GM18867 (cell line): ENCODE data around the gene C3orf62.

Source experiments
- ATAC-seq: cut with Tn5 transposase; IDR thresholded peaks from one replicate; pipeline ENCODE4 v1.9.1; 2021; ENCODE audit warnings: mild to moderate bottlenecking, moderate library complexity; ENCODE audit not compliant: unreplicated experiment

The C3orf62 gene

GRCh38 chr3:49276475-49277382 lies at the start of gene C3orf62:
TSS of gene C3orf62 (minus strand) at chr3:49277232. CDS start at chr3:49276872, 360 bp downstream.
- peak; percentile 64 for ATAC-seq

- no peak for ATAC-seq
Observed at GRCh38 chr3:49324768-49325167, 47.7 kb upstream of the C3orf62 start.

GRCh38 chr3:49316696-49317457 lies 39.8 kb upstream of the C3orf62 start:
- ATAC-seq, result no peak

DNA sequence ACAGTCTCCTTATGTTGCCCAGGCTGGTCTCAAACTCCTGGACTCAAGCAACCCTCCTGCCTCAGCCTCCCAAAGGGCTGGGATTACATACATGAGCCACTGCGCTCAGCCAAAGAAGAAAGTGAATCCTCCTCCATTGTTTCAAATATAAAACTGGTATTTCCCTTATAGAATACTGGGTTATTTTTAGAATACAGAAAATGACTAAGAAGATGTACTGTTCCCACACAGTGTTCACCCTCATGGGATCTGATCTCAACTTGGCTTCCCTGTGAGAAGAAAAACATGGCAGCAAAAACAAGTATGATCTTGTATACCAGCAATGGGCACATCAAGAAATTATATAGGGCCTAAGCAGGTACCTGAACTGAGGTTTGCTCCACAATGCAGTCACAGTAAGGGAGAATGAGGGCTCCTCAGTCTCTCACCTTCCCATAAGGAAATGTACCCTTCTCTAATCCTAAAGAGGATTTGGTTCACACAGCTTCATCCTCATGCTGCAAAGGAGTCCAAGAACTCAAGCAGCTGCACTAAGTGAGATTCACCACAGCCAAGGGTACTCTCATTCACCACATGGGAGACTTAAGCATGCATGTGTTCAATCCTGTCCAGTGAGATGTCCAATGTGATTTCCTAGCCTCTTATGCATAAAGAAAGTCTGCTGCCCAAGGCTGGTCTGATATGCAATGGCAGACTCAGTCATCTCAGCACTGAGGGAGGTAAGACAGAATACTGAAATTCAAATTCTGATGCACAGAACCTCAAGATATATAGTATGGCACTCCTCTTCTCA lies 37.1 kb upstream of the C3orf62 start:
- ATAC-seq, result no peak

GRCh38 chr3:49311283-49311682 lies 34.3 kb upstream of the C3orf62 start:
- no peak for ATAC-seq

GRCh38 chr3:49310677-49311076 lies 33.6 kb upstream of the C3orf62 start:
- no peak for ATAC-seq

DNA sequence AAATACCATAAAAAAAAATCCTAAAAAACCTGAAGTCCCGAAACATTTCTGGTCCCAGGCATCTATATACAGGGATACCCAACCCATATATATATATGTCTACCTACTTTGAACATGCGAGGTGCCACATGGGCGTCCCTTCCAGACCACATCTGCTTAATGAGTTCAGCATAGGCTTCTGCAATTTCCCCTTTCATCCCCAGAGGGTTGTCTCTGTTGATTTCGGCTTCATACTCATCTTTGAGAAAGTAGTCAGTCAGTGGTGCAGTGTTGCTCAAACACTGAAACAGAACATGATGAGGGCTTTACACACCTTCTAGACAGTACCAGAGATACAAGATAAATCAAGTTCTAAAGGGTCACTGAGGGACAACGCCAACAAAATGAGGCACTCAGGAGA lies 28.6 kb upstream of the C3orf62 start:
- no peak for ATAC-seq

DNA sequence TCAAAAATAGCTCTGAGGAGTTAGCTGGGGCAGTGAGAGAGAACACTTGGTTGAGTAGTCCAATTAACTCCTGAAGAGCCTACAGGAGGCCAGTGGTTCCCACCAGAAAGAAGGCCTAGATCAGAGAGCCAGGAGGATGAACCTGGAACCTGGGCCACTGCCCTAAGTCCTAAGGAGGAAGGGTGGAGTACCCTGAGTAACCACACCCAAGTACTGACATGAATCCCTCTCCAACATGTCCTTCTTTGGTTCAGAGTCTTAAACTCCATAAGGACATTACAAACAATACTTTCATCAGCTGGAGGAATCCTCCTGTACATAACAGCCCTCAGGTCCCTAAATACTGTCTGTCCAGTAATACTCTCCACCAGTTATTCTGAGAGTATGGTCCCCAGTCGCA lies 25.6 kb upstream of the C3orf62 start:
- ATAC-seq, result no peak

DNA sequence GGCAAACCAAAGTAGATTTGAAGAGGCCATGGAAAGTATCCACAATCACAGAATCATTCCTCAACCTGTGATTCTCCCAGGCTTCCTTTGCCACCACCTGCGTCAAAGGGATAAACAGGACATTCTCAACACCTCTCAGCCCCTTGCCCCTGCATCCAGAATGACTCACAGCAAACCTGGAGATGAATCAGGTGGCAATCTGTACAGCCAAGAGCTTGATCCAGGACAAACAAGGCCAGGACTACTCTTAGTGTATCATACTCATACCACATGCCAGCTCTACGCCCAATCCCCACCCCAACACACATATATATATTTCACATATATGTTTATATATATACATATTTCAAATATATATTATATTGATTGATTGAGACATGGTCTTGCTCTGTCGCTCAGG lies 23.6 kb upstream of the C3orf62 start:
- no peak for ATAC-seq

DNA sequence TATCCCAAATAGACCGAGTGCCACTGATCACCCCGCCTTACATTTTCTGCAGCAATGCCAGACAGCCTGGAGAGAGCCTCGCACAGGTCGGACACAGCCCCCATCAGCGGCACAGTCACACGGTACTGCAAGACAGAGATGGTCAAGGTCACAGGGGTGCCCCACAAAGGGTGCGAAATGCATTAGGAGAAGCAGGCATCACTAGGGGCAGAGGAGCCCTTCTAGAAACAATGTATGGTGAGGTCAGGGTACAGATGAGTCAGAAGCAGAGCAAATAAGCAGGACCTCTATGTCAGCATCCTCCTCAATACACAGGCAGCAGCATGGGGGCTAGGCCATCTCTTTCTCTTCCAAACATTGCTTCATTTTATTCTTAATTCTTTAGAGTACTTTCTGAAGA lies 21.5 kb upstream of the C3orf62 start:
- no peak for ATAC-seq

DNA sequence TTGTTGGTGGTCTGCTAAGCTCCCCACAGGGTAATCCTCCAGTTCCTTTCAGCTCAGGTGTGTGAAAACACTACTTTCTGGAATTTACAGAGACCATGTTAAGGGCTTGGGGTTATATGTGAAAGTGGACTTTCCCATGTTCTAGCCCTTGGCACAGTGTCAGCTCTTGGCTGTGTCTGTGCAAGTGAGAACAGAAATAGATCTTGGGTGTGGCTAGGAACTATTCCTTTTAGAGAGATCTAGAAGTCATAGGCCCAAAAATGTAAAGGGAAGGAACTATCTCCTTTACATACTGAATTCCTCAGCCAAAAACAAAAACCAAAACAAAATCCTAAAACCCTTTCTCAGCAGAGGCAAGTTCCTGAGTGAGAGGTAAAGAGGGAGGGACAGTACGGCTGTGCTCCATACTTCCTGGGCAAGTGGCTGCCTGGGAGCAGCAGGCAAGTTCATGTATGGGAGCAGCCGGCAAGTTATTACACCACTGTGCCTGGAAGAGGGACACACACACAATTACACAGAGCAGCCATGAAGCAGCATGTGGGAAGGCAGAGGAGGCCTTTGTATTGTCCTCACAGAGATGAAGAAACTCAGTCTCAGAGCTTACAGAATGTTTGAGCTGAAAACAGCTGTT lies 19.9 kb upstream of the C3orf62 start:
- no peak for ATAC-seq

DNA sequence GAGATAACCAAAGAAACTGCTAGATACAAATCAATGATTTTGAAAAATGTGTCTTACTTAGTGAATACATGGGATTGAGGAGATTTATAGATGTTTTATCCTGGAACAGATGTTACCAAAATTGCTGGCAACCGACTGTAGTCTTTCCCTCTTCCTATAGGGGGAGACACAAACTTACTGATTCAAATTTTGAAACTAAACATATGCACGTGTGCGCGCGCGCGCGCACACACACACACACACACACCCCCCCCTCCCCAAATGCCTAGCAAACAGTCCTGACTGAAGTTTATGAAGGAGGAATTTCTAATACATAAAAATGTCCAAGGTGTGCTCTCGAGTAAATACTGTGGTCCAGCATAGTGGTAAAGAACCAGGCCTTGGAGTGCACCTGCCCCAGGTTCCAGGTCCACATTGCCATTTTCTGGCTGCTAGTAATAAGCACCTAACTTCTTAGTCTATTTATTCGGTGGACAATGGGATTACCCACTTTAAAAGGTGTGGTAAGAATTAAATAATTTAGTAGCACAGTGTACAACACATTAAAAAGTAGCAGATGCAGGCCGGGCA lies 18.5 kb upstream of the C3orf62 start:
- ATAC-seq, result no peak

- ATAC-seq, result no peak
Observed at GRCh38 chr3:49294343-49294742, 17.3 kb upstream of the C3orf62 start.

- no peak for ATAC-seq
Observed at GRCh38 chr3:49283997-49284396, 7.0 kb upstream of the C3orf62 start.

- no peak for ATAC-seq
Observed at GRCh38 chr3:49279376-49279775, 2.3 kb upstream of the C3orf62 start.

GRCh38 chr3:49278548-49278947 lies 1.5 kb upstream of the C3orf62 start:
- ATAC-seq, result no peak

DNA sequence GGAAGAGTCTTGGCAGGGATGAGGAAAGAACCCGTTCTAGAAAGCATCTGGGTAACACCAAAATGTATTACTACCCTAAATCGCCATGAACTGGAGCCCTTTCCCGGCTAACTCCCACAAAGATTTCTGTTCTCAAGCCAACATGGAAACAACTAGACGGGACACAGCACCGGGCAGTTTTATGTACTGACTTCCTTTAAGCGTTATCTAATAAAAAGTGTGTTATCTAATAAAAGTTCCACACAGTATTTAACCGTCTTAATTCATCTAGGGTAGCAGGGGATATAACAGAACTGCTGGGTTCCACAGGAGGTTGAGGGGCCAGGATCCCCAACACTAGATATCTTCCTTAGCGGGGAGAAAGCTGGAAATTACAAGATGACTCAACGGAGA lies 347 bp upstream of the C3orf62 start:
- no peak for ATAC-seq

- no peak for ATAC-seq
Observed at GRCh38 chr3:49273825-49274532, 3.1 kb downstream of the C3orf62 start.

- ATAC-seq, result no peak
Observed at GRCh38 chr3:49271047-49271446, 6.0 kb downstream of the C3orf62 start.

DNA sequence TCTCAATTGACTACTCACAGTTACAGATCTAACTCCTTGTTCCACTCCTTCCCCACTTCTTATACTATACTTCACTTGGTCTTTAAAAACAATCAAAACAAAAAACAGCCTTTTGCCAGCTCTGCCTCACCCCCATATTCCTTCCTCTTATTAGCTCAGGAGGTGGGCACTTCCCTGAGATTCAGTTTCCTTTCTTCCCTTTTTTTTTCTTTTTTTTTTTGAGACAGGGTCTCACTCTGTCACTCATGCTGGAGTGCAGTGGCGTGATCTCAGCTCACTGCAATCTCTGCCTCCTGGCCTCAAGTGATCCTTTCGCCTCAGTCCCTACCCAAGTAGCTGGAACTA lies 6.9 kb downstream of the C3orf62 start:
- no peak for ATAC-seq
